COLO668 (cell line): Measurements from ENCODE around the gene AP4E1.
"Not testable (repeated sequence)": the region's sequence is repeated elsewhere in the genome, so short reads cannot be mapped to it uniquely, and the experiment has no call there.

Experiments used
- DNase-seq: peaks from one replicate; lab custom pipeline; 2025; ENCODE audit not compliant: unreplicated experiment; lab: John Stamatoyannopoulos, UW

AP4E1 gene

GRCh38 chr15:50943638-50944037 is 35.2 kb downstream of the AP4E1 start:
- no peak for DNase-seq

- DNase-seq = no peak
These were observed 36.2 kb downstream of the AP4E1 start for GRCh38 chr15:50944672-50945071.

GRCh38 chr15:50945725-50946124 is 37.2 kb downstream of the AP4E1 start:
- DNase-seq = no peak

DNA sequence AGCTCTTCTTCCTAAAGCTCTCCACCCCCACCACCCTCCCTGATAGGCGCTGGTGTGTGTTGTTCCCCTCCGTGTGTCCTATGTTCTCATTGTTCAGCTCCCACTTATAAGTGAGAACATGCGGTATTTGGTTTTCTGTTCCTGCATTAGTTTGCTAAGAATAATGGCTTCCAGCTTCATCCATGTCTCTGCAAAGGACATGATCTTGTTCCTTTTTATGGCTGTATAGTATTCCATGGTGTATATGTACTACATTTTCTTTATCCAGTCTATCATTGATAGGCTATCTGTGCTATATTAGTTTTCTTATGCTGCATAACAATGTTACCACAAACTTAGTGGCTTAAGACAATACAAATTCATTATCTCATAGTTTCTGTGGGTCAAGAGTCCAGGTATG is 42.3 kb downstream of the AP4E1 start:
- not testable (repeated sequence) for DNase-seq

- no peak for DNase-seq
These were observed 44.8 kb downstream of the AP4E1 start for GRCh38 chr15:50953302-50953701.

DNA sequence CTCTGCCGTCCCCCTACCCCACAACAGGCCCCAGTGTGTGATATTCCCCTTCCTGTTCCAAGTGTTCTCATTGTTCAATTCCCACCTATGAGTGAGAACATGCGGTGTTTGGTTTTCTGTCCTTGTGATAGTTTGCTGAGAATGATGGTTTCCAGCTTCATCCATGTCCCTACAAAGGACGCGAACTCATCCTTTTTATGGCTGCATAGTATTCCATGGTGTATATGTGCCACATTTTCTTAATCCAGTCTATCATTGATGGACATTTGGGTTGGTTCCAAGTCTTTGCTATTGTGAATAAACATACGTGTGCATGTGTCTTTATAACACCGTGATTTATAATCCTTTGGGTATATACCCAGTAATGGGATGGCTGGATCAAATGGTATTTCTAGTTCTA is 46.4 kb downstream of the AP4E1 start:
- not testable (repeated sequence) for DNase-seq

DNA sequence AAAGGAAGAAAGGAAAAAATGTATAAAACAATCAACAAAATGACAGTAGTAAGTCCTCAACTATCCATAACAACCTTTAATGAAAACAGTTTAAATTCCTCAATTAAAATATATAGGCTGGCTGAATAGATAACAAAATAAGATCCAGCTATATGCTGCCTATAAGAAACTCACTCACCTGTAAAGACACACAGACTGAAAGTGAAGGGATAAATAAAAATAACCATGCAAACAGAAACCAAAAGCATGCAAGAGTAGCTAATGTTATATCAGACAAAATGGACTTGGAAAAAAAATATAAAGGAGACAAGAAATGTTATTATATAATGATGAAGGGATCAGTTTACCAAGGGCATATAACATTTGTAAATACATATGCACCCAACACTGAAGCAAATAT is 51.2 kb downstream of the AP4E1 start:
- no peak for DNase-seq

DNA sequence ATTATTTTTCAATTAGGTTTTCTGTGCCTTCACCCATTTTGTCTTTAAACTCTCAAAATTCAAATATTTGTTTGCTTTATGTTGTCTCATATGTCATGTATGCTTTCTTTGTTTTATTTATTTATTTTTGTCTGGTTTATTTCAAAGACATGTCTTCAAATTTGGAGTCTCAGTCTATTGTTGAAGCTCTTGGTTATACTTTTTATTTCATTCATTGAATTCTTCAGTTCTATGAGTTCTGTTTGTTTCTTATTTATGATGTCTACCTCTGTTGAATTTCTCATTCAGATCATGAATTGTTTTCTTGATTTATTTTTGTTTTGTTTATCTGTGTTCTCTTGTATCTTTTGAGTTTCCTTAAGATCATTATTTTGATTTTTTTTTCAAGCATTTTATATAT is 55.6 kb downstream of the AP4E1 start:
- DNase-seq = no peak

- no peak for DNase-seq
These were observed 59.9 kb downstream of the AP4E1 start for GRCh38 chr15:50968353-50968752.

DNA sequence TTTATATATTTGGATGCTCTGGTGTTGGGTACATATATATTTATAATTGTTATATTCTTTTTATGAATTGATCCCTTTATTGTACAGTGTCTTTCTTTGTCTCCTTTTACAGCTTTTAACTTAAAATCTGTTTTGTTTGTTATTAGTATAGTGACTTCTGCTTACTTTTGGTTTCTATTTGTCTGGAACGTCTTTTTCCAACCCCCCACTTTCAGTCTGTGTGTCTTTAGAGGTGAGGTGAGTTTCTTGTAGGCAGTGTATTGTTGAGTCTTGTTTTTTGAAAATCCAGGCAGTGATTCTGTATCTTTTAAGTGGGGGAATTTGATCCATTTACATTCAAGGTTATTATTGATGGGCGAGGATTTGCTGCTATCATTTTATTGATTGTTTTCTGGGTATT is 62.0 kb downstream of the AP4E1 start:
- no peak for DNase-seq

GRCh38 chr15:50971115-50971514 is 62.6 kb downstream of the AP4E1 start:
- DNase-seq = no peak

DNA sequence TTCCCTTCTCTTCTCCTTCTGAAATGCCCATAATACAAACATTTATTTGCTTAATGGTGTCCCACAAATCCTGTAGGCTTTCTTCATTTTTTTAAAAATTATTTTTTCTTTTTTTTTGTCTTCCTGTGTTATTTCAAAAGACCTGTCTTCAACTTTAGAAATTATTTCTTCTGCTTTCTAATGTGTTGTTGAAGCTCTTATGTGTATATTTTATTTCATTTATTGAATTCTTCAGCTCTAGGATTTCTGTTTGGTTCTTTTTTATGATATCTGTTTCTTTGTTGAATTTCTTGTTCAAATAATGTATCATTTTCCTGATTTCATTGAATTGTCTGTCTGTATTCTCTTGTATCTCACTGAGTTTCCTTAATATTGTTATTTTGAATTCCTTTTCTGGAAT is 63.1 kb downstream of the AP4E1 start:
- no peak for DNase-seq

DNA sequence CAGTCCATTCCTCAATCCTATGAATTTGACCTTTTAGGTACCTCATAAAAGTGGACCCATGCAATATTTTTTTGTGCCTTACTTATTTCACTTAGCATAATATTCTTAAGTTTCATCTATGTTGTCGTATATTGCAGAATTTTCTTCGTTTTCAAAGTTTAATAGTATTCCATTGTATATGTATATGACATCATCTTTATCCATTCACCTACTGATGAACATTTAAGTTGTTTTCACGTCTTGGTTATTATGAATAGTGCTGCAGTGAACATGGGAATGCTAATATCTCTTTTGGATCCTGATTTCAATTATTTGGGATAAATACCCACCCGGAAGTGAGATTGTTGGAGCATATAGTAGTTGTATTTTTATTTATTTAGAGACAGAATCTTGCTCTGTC is 65.1 kb downstream of the AP4E1 start:
- no peak for DNase-seq

GRCh38 chr15:50977162-50977561 is 68.7 kb downstream of the AP4E1 start:
- no peak for DNase-seq

DNA sequence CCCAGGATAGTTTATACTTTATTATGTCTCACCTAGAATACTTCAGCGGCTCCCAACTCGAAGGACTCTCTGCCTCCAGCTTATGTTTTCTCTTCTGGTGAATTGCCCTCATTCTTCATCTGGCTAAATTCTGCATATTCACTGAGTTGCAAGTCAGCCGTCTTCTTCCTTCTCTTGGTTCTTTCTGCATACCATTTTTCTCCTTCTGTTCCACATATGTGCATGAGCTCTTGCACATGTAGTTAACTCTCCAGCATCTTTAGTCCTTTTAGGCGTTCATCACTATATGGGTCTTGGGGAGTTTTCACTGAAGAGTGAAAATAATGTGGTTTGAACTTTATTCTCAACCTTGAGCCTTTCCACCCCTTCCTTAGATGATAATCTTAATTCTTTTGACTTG is 70.1 kb downstream of the AP4E1 start:
- no peak for DNase-seq

DNA sequence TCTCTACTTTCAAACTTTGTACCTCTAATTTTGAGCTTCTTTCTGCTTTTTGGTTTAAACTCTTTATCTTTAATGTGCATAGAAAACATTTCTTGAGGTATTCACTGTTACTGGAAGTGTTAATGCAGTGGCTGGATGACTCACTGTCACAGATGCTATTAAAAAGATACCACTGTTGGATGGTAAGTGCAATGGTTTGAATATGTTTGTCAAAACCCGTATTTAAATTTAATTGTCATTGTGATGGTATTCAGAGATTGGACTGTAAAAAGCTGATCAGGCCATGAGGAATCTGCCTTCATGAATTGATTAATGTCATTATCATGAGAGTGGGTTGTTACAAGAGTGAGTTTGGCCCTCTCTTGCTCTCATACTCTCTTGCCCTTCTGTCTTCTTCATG is 70.6 kb downstream of the AP4E1 start:
- no peak for DNase-seq

DNA sequence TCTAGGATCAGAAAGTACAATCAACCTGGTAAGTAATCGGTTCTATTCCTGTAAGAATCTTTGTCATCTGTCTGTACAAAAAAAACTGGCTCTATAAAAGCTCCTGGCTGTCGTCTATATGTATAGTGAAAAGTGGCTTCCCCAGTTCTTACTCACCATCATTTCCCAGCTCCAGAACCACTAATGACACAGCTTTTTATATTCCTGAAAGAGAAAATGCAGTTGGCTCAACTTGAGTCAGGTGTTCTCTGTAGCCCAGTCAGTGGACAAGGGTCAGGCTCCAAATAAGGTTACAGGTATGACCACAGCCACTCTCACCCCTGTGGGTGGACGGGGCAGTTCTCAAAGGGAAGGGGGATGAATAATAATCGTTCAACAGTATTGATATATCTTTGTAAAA is 85.1 kb downstream of the AP4E1 start:
- DNase-seq = no peak

GRCh38 chr15:50996641-50997040 is 88.2 kb downstream of the AP4E1 start:
- no peak for DNase-seq

- no peak for DNase-seq
These were observed 89.0 kb downstream of the AP4E1 start for GRCh38 chr15:50997371-50998051.

GRCh38 chr15:51004103-51004551 is 95.6 kb downstream of the AP4E1 start:
- no peak for DNase-seq

DNA sequence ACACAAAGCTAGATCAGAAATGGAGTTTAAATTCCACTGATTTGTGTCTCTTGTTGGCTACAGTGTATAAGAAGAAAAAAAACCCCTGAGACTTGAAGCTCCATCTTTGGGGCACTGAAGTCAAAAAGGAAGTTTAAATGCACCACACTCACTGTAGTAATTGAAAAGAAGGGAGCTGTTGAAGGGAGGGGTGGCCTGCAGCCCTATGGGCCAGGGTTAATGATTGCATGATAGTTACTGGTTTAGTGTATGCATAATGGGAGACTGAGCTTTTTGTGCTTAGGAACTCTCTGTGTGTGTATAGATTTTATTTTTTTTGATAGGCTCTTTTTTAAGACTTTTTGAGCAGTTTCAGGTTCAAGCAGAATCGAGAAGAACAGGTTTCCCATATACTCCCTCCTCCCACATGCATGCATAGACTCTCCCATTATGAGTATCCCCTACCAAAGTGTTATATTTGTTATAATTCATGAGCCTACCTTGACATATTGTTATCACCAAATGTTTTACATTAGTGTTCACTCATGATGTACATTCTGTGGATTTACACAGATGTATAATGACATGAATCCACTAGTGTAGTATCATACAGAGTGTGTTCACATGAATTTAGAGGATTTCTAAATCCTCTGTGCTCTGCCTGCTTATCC is 98.0 kb downstream of the AP4E1 start:
- no peak for DNase-seq

DNA sequence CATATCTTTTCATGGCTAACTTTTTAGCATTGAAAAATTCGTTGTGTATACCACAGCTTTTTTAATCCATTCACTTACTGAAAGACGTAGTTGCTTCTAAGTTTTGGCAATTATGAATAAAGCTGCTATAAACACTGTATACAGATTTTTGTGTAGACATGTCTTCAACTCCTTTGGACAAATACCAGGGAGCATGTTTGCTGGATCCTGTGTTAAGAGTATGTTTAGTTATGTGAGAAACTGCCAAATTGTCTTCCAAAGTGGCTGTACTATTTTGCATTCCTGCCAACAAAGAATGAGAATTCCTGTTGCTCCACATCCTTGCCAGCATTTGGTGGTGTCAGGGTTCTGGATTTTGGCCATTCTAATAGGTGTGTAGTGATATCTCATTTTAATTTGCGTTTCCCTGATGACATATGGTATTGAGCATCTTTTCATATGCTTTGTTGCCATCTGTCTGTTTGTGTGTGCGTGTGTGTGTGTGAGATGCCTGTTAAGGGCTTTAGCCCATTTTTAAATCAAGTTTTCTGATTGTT is 98.7 kb downstream of the AP4E1 start:
- no peak for DNase-seq

GRCh38 chr15:51011212-51011611 is 102.7 kb downstream of the AP4E1 start:
- no peak for DNase-seq
